Right atrium auricular region (tissue), 2 donors: Measurements from ENCODE around the gene PRDM7. TPM values are rescaled to one million over a fixed set of nuclear protein-coding genes. Genes with fewer than 3 reads are reported as not detected.
"Not testable (repeated sequence)": the region's sequence is repeated elsewhere in the genome, so short reads cannot be mapped to it uniquely, and the experiment has no call there.

ENCODE experiments used
- DNase-seq: peaks from one replicate; pipeline ENCODE4 v3.0.0-alpha.2; 2019; ENCODE audit warnings: low spot score
- H3K27ac ChIP-seq, 2 donors: fragments of 200-600 bp; sonication (generic); 1 replicate in 1 of 2; 2 replicates in 1 of 2; pipeline ENCODE4 v1.5.1; 2016 to 2019
- H3K27me3 ChIP-seq, 2 donors: fragments of 200-600 bp; sonication (generic); one replicate each; pipeline versions ENCODE4 v1.5.1 to v1.6.0; 2017 to 2019
- H3K36me3 ChIP-seq: fragments of 200-600 bp; sonication (generic); one replicate; pipeline ENCODE4 v1.5.1; 2016
- H3K4me1 ChIP-seq, 2 donors: fragments of 200-600 bp; sonication (generic); one replicate each; pipeline versions ENCODE4 v1.5.1 to v1.6.0; 2017 to 2019
- H3K4me3 ChIP-seq, 2 donors: fragments of 200-600 bp; sonication (generic); 1 replicate in 1 of 2; 2 replicates in 1 of 2; pipeline ENCODE4 v1.5.1; 2017 to 2019; ENCODE audit warnings: mild to moderate bottlenecking in 1 of 2, moderate library complexity in 1 of 2
- H3K9me3 ChIP-seq, 2 donors: fragments of 200-600 bp; sonication (generic); one replicate each; pipeline ENCODE4 v1.5.1; 2019
- CTCF ChIP-seq, 2 donors: fragments of 200-600 bp; sonication (generic); IDR thresholded peaks; one replicate each; pipeline ENCODE4 v1.5.1; 2019; ENCODE audit warnings: antibody characterized with exemption in 2 of 2
- total RNA-seq, 2 donors: library from RNA; depleted of rRNA; stranded (reverse); fragments of >200 nt; gene quantifications; one replicate each; pipeline ENCODE4 v1.1.0, GENCODE V29; 2016

Gene PRDM7
- total RNA-seq, 2 donors from 2014 or later: not detected

- DNase-seq, H3K4me3 ChIP-seq, H3K4me1 ChIP-seq: not testable (repeated sequence)
Observed at GRCh38 chr16:90093799-90094198, 16.7 kb upstream of the PRDM7 start.

GRCh38 chr16:90092781-90093180 lies 15.7 kb upstream of the PRDM7 start:
- not testable (repeated sequence) for H3K4me3 ChIP-seq, H3K36me3 ChIP-seq, H3K27me3 ChIP-seq, H3K4me1 ChIP-seq, DNase-seq, H3K9me3 ChIP-seq, H3K27ac ChIP-seq

More at GRCh38 chr16:90093799-90094198, 16.7 kb upstream of the PRDM7 start:
- not testable (repeated sequence) for H3K36me3 ChIP-seq, H3K9me3 ChIP-seq, H3K27ac ChIP-seq, H3K27me3 ChIP-seq

GRCh38 chr16:90084215-90084950 lies 7.3 kb upstream of the PRDM7 start:
- Histone ChIP-seq H3K27me3 (no peaks in the 10 kb centered on the region), H3K36me3 (no peaks in the 10 kb centered on the region), H3K27ac (no peak overlapping the region), H3K4me1 (no peaks in the 10 kb centered on the region), H3K9me3 (peaks cover 0 to 4% of the 10 kb centered on the region in 2 donors), H3K4me3 (no peak overlapping the region)
- TF ChIP-seq CTCF (IDR thresholded peaks at IDR 0.05): no peak
- DNase-seq: no peak

GRCh38 chr16:90083139-90083538 lies 6.0 kb upstream of the PRDM7 start:
- Histone ChIP-seq H3K27ac (no peak overlapping the region), H3K4me3 (no peak overlapping the region), H3K9me3 (peaks cover 0 to 4% of the 10 kb centered on the region in 2 donors), H3K4me1 (peaks cover 0 to under 1% of the 10 kb centered on the region in 2 donors), H3K36me3 (no peaks in the 10 kb centered on the region), H3K27me3 (no peaks in the 10 kb centered on the region)
- no peak for TF ChIP-seq CTCF (IDR thresholded peaks at IDR 0.05)
- no peak for DNase-seq

GRCh38 chr16:90081606-90081970 lies 4.5 kb upstream of the PRDM7 start:
- Histone ChIP-seq H3K4me1 (peaks cover 0 to 13% of the 10 kb centered on the region in 2 donors), H3K27me3 (no peaks in the 10 kb centered on the region), H3K4me3 (no peak overlapping the region), H3K9me3 (peaks cover 0 to 4% of the 10 kb centered on the region in 2 donors), H3K36me3 (no peaks in the 10 kb centered on the region), H3K27ac (no peak overlapping the region)
- TF ChIP-seq CTCF (IDR thresholded peaks at IDR 0.05): no peak
- DNase-seq: no peak

- Histone ChIP-seq H3K9me3 (no peaks in the 10 kb centered on the region), H3K27ac (no peak overlapping the region), H3K27me3 (no peaks in the 10 kb centered on the region), H3K4me3 (no peak overlapping the region), H3K4me1 (peaks cover 0 to 13% of the 10 kb centered on the region in 2 donors), H3K36me3 (no peaks in the 10 kb centered on the region)
- no peak for DNase-seq
- TF ChIP-seq CTCF (IDR thresholded peaks at IDR 0.05): no peak
Observed at GRCh38 chr16:90078579-90078895, 1.4 kb upstream of the PRDM7 start.
